ENCODE results near the gene ADAMTS2.

Gene ADAMTS2

DNA sequence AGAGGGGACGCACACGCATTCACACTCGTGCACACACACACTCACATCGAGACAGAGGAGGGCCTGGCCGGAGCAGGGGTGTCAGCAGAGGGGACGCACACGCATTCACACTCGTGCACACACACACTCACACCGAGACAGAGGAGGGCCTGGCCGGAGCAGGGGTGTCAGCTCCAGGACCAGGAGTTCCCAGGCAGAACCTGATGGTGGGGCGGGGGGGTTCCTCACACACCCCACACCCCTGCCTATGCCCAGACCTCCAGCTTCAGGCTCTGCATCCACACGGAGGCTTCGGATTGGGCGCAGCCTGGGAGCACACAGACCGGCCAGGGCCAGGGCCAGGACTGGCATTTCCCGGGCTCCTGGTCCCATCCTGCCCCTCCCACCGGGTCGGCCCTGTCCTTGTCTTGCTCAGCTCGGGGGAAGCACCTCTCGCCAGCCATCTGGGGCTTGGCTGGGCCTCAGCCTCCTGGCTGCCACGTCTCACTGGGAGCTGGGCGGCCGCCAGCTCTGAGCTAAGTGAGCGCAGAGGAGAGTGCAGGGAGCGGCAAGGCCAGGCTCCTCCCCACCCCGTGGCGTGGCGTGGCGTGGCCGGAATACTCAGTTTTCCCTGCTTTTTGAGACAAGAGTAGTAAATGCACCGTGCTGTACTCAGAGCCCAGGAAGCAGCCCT is 31.3 kb downstream of the ADAMTS2 start:
- in situ Hi-C loops (cut with HindIII; ENCODE audit: low sequenced_read_pairs): no loop called here

DNA sequence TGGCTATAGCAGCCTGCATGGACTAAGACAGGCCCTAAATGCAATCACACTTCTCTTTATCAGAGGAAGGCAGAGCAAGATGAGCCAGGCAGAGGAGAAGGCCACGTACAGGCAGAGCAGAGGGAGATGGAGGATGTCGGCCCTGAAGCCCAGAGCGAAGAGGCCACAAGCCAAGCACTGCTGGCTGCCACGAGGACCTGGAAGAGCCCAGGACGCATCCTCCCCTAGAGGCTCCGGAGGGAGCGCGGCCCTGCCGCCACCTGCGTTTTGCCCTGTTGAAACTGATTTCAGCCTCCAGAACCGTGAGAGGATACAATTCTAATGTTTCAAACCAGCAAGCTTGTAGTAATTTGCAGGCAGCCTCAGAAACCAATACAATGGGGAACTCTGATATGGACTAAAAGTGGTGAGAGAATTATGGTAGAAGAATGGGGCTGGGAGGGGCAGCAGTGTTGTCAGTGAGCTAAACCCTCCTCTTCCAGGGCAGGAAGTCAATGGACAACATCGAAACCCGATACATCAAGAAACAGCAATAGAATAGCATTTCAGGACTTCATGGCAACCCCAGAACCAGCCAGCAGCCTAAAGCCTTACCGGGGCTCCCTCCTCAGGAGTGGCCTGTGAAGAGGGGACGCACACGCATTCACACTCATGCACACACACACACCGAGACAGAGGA is 32.6 kb downstream of the ADAMTS2 start:
- in situ Hi-C loops (cut with HindIII; ENCODE audit: low sequenced_read_pairs): no loop called here

DNA sequence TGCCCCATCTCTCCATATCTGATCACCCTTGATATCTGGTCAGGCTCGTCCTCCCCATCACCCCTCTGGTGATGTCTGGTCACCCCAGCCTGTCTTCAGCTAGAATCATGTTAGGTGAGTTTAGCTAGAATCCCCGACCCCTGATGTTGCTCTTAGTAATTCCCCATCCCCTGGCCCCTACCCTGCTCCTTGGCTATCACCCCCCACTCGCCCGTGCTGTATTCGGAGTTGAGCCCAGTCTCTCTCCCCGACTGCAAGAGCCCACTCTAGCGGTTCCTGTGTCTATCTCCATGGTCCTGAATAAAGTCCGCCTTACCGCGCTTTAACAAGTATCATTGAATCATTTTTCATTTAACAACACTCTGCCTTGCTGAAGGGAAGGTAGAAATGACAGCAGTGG is 33.7 kb downstream of the ADAMTS2 start:
- in situ Hi-C loops (cut with HindIII; ENCODE audit: low sequenced_read_pairs): no loop called here

DNA sequence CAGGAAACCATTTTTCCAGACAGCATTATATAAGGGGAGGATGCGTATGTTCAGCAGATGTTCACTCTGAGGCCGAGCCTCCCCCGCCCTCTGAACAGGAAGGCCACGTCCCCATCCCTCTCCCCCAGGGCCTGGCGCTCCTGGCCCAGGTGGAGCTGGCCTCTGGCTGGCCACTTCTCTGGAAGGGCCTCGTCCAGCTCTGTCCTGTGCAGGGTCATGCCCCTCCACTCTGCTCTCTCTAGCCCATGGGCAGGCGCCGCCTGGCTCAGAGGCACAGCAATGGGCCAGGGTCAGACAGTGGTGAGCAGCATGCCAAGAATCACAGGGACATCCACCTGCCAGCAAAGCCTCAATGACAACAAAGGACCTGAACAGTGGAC is 34.2 kb downstream of the ADAMTS2 start:
- in situ Hi-C loops (cut with HindIII; ENCODE audit: low sequenced_read_pairs): no loop called here

DNA sequence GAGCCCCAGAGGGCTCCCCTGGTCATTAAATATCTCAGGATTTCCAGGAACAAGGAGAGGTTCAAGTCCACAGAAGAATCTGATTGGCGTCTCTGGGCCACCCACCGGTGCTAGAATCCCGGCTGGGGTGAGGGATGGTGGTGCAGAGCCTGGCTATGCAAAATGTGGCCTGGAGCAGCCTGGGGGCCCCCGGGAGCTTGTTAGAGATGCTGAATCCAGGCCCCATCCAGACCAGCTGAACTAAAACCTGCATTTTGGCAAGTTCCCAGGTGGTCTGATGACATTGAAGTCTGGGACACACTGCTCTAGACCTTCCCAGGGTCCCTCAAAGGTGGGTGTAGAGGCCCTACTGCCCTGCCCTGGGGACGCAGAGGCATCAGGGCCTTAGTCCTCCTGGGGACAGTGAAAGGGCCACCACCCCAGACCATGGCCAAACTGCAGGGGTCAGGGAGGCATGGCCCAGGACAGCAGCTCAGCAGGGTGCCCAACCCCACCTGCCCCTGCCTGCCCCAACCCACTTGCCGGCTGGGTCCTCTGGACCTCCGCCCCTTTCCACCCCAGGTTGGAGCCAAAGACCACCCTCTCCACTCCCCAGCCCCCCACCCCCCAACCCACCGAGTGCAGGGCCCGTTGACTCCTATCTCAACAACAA is 34.7 kb downstream of the ADAMTS2 start:
- in situ Hi-C loops (cut with HindIII; ENCODE audit: low sequenced_read_pairs): no loop called here

DNA sequence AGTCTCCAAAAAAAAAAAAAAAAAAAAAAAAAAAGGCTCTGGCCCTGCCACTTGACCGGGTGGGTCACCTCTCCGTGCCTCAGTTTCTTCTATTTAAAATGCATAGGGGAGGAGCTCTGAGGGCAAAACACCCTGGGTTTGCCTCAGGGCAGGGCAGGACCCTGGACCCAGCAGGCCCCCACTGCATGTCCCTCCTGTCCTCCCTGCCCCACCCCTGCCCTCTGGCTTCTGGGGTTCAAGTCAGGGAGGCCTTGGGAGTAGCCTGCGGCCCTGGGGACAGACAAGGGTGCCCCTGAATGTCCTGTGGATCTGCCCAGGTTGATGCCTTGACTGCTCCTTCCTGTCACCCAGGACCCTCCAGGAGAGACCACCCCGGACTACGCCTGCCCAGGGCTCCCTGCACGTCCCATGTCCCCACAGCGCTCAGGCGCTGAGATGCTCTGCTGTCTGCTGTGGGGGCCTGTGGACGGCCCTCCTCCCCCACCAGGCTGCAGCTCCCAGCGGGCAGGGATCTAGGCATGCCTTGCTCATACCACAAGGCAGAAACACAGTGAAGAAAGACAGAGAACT is 35.4 kb downstream of the ADAMTS2 start:
- in situ Hi-C loops (cut with HindIII; ENCODE audit: low sequenced_read_pairs): loop anchor here (5.0 kb wide), 1 partner anchor 42 kb away; no protein-coding TSS in a partner anchor

DNA sequence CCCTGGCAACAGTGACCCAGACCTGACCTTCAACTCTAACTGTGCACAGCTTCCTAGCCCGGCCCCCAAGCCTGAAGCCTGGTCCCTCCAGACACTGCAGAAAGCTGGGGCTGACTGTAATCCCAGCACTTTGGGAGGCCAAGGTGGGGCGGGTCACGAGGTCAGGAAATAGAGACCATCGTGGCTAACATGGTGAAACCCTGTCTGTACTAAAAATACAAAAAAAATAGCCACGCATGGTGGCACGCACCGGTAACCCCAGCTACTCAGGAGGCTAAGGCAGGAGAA is 35.9 kb downstream of the ADAMTS2 start:
- in situ Hi-C loops (cut with HindIII; ENCODE audit: low sequenced_read_pairs): loop anchor here (5.0 kb wide), 1 partner anchor 43 kb away; no protein-coding TSS in a partner anchor

DNA sequence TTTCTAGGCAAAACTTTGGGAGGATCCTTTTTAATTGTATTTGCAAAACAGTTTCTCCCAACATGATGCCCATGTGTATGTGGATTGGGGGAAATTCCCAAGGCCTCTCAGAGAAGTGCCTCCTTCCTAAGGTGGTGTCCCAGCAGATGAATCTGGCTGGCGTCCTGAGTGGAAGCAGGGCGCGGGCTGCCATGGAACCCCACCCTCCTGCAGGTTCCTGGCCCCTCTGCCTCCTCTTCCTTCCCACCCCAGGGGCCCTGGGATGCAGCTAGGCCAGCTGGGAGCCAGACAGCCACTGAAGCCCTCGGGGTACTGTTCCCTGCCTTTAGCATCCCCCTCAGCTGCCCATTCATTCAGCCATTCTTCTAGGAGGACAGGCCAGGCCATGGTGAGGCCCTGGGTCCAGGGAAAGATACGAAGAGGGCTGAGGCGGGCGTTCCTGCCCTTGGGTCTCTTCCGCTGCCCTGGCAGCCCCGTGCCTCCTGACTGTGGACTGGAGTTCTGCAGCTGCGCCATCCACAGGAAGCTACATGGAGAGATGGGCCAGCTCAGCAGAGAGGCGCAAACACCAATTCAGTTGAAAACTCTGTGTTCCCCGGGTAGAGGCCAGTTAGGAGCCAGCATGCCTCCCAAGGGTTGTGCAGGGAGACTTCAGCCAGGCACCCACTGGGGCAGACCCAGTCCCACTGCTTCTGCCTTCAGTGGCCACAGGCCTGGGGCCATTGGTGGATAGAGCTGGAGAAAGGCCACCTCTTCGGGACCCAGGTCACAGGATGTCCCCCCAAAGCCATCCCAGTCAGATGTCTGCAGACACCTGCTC is 36.5 kb downstream of the ADAMTS2 start:
- in situ Hi-C loops (cut with HindIII; ENCODE audit: low sequenced_read_pairs): loop anchor here (5.0 kb wide), 1 partner anchor 44 kb away; no protein-coding TSS in a partner anchor

DNA sequence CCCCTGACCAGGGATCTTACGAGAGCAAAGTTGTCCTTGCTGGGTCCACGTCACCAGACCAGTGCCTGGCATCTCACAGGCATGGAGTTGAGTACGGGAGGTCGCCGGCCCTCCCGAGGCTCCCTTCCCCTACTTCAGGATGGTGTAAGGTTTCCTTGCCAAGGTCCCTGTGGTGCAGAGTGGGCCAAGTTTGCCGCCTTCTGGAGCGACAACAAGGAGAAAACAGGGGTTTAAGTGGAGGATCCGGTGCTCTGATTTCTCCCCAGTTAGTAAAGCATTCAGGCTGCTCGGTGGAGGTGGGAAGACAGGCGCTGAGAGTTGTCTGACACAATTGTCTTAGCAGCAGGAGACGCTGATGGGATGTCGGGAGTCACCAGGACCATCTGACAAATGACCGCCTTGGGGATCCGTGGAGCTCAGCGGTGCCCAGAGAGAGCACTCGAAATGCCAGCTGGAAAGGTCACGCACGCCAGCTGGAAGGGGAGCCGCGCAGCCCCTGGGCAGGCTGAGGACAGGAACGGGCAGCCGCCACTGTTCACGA is 37.3 kb downstream of the ADAMTS2 start:
- in situ Hi-C loops (cut with HindIII; ENCODE audit: low sequenced_read_pairs): loop anchor here (5.0 kb wide), 1 partner anchor 44 kb away; no protein-coding TSS in a partner anchor

DNA sequence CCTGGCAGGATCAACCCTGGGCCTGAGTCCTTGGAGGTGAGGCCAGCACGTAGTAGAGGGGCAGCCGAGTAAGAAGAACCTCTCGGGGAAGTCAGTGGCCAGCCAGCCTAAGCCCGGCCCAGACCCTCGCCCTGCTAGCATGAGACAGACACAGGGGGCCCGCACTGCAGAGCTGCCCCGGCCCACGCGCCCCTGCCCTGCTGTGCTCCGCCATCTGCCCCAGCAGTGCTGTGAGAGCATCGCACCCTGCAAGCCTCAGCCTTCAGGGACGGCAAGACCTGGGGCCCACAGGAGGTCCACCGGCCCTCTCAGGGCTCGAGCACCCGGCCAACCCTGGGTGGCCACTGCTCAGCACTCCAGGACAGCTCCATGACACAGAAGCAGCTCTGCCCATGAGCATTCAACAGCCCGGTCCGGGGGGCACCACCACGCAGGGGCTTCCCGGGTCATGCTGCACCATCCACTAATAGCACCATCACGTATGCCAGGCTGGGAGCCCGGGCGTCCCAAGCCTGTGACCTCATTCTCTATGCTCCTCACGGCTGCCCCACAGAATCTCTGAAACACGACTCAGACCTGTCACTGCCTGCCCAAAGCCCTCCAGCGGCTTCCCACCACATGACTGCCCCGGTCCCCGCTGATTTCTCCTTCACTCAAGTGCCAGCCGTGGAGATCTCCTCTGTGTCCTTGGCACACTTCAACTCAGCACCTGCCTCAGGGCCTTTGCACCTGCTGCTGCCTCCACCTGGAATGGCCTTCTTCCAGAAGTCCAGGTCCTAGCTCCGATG is 38.1 kb downstream of the ADAMTS2 start:
- in situ Hi-C loops (cut with HindIII; ENCODE audit: low sequenced_read_pairs): loop anchor here (5.0 kb wide), 1 partner anchor 45 kb away; no protein-coding TSS in a partner anchor

DNA sequence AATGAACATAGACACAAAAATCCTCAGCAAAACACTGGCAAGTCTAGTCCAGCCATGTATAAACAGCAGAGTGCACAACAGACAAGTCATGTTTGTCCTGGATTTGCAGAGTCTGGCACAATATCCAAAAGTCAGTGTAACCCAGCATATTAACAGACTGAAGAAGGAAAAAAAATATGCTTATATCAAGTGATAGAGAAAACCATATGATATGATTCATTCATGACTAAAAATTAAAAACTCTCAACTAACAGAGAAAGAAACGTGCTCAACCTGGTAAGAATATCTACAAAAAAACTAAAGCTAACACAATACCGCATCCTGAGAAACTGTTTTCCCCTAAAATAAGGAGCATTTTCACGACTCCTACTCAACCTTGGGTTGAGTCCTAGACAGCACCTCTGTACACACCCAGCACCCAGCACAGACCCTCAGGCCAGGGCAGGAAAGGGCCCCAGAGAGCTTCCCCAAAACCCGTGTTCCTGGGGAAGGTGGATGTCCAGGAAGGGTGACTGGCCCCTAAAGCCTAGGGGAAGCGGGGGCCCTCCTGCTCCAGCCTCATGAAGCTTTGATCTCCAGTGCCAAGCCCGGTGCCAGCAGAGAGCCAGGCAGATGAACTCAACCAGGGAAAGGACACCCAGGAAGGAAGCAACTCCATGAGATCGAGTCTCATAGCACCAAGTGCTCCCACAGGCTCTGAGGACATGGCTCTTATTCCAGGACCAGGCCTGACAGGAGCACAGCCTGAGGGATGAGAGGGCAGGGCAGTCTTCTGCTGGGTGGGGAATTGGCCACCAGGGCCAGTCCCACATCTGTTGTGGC is 38.9 kb downstream of the ADAMTS2 start:
- in situ Hi-C loops (cut with HindIII; ENCODE audit: low sequenced_read_pairs): loop anchor here (5.0 kb wide), 1 partner anchor 46 kb away; no protein-coding TSS in a partner anchor

DNA sequence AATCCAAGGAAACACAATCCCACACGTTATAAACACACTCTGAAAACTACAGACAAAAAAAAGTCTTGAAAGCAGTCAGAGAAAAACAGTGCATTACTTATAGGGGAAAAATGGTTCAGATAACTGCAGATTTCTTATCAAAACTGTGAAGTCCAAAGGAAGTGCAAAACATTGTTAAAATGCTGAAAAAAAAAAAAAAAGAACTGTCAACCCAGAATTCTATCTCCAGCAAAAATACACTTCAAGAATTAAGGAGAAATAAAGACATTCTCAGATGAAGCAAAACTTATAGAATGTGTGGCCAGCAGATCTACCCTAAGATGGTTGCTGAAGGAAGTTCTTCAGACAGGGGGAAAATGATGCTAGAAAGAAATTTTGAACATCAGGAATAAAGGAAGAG is 40.4 kb downstream of the ADAMTS2 start:
- in situ Hi-C loops (cut with HindIII; ENCODE audit: low sequenced_read_pairs): loop anchor here (5.0 kb wide), 1 partner anchor 47 kb away; no protein-coding TSS in a partner anchor

DNA sequence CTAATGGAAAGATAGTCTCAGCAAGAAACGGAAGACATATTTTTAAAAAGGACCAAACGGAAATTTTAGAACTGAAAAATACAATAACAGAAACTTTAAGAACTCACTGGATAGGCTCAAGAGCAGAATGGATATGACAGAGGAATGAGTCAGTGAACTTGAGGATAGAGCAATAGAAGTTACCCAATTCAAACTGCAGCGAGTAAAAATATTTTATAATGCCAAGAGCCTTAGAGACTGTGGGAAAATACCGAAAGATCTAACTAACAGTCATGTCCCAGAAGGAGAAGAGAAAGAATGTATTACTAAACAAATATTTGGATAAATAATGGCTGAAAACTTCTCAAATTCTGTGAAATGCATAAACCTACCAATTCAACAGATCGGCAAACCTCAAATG is 40.8 kb downstream of the ADAMTS2 start:
- in situ Hi-C loops (cut with HindIII; ENCODE audit: low sequenced_read_pairs): no loop called here

DNA sequence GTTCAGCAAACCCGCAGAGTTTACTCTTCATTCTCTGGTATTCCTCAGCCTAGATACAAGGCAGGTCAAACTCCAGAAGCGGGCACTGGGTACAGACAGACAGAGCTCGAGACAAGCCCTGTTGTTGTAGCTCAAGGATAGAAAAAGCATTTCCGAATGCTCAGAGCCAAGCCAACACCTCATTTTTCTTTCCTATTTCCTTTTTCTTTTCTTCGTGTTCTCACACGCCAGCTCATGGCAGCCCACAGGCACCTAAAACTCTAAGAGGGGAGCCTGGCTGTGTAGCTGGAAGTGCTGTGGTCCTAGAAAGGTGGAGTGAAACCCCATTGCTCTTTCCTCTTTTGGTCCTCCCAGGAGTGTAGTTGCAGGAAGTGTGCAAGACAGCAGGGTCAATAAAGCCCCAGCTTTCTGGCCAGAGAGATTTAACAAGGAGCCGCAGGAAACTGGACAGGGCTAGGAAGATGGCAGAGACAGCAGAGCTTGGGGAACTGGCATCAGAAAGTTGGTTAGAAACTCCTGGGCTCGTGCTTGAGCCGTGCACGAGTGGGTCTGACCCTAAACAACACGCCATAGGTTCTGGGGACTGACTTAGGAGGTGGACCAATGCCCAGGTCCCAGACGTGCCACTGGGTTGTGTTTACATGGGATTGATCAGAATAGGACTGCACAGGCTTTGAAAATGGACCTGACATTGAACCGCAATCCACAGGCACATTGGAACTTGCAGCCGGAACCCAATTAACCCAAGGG is 41.6 kb downstream of the ADAMTS2 start:
- in situ Hi-C loops (cut with HindIII; ENCODE audit: low sequenced_read_pairs): no loop called here

DNA sequence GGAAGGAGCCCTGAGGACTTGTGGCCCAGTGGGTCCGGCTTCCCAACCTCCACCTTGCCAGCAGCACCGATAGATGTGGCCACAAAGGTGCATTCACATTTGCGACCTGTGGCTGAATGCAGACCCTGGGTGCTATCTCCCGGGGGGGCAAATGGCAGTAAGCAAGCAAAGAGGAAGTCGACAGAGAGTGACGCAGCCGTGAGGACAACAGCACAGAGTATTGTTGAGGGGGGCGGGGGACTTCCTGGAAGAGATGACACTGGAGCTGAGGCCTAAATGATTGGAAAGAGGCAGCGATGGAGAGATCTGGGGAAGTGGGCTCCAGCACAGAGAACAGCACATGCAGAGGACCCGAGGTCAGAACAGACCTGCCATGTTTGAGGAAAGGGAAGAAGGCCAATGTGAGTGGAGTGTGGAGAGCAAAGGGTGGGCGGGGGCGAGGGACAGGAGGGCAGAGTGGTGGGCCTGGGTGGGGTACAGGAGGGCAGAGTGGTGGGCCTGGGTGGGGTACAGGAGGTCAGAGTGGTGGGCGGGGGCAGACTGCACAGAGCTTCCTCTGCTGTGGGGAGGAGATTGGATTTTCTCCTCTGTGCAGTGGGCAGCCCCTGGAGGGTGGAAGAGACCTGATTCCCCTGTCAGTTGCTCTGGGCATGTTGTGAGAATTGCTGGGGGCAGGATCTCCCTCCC is 42.6 kb downstream of the ADAMTS2 start:
- in situ Hi-C loops (cut with HindIII; ENCODE audit: low sequenced_read_pairs): no loop called here

DNA sequence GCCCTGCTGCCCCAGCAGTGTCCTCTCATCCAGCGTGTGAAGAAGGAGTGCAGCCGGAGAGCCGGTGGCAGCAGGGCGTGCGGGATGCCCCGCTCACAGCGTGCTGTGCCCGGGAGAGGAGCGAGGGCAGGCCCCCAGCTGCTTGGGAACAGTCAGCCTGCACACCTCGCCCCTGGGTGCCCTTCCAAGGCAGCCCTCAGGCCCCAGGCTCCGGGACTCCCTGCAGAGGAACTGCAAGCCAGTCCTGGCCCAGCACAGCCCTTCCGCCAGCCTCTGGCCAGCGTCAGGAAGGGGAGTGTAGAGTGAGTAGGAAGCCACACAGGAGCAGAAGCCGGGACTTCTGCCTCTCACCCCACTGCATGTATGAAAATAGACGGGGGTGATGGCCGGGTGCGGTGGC is 43.5 kb downstream of the ADAMTS2 start:
- in situ Hi-C loops (cut with HindIII; ENCODE audit: low sequenced_read_pairs): no loop called here

DNA sequence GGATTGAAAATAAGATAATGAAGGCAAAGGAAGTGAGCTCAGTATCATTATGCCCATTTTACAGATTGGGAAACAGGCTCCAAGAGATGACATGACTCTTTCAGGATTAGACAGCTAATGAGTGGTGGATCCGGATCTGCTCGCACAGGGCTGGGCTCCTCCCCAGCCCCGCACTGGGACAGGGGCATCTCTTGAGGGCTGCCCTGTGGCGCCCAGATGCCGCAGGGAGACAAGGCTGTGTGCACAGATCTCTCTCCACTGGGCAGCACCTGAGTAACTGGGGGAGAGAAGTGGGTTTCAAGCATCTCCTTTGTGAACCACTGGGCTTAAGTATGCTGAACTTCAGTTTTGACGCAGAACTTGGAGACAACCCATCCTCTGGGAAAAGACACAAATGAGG is 43.9 kb downstream of the ADAMTS2 start:
- in situ Hi-C loops (cut with HindIII; ENCODE audit: low sequenced_read_pairs): no loop called here
